Osteocyte (in vitro differentiated cells): ENCODE results near the gene CEBPB. TPM values are rescaled to one million over a fixed set of nuclear protein-coding genes. Genes with fewer than 3 reads are reported as not detected.

Experiments
- DNase-seq: peaks from one replicate; pipeline ENCODE4 v3.0.0; 2021; ENCODE audit warnings: mixed read lengths; ENCODE audit not compliant: unreplicated experiment; ENCODE audit errors: extremely low spot score
- H3K27ac Mint-ChIP-seq: one replicate; pipeline ENCODE4 v1.8.0; 2021; ENCODE audit warnings: mild to moderate bottlenecking, mixed read lengths; ENCODE audit not compliant: unreplicated experiment
- H3K27me3 Mint-ChIP-seq: one replicate; pipeline ENCODE4 v1.8.0; 2021; ENCODE audit warnings: mixed read lengths; ENCODE audit not compliant: unreplicated experiment
- H3K36me3 Mint-ChIP-seq: one replicate; pipeline ENCODE4 v1.8.0; 2021; ENCODE audit warnings: mixed read lengths; ENCODE audit not compliant: unreplicated experiment
- H3K4me1 Mint-ChIP-seq: one replicate; pipeline ENCODE4 v1.8.0; 2021; ENCODE audit warnings: mixed read lengths; ENCODE audit not compliant: unreplicated experiment
- H3K4me3 Mint-ChIP-seq: one replicate; pipeline ENCODE4 v1.8.0; 2021; ENCODE audit warnings: mild to moderate bottlenecking, moderate library complexity, mixed read lengths; ENCODE audit not compliant: unreplicated experiment
- H3K9me3 Mint-ChIP-seq: one replicate; pipeline ENCODE4 v1.8.0; 2021; ENCODE audit warnings: mixed read lengths; ENCODE audit not compliant: unreplicated experiment
- CTCF ChIP-seq: fragments of 200-600 bp; sonication (generic); IDR thresholded peaks from 2 replicates; pipeline ENCODE4 v1.5.0; 2021; ENCODE audit warnings: antibody characterized with exemption, mild to moderate bottlenecking, moderate library complexity
- total RNA-seq: library from RNA; stranded (reverse); gene quantifications from 2 replicates; pipeline ENCODE4 v1.2.1, GENCODE V29; 2021

The CEBPB gene
- total RNA-seq, 1 donor from 2014 or later, result 59.1 TPM

DNA sequence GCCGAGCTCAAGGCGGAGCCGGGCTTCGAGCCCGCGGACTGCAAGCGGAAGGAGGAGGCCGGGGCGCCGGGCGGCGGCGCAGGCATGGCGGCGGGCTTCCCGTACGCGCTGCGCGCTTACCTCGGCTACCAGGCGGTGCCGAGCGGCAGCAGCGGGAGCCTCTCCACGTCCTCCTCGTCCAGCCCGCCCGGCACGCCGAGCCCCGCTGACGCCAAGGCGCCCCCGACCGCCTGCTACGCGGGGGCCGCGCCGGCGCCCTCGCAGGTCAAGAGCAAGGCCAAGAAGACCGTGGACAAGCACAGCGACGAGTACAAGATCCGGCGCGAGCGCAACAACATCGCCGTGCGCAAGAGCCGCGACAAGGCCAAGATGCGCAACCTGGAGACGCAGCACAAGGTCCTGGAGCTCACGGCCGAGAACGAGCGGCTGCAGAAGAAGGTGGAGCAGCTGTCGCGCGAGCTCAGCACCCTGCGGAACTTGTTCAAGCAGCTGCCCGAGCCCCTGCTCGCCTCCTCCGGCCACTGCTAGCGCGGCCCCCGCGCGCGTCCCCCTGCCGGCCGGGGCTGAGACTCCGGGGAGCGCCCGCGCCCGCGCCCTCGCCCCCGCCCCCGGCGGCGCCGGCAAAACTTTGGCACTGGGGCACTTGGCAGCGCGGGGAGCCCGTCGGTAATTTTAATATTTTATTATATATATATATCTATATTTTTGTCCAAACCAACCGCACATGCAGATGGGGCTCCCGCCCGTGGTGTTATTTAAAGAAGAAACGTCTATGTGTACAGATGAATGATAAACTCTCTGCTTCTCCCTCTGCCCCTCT is 1.1 kb downstream of the CEBPB start:
- Mint-ChIP-seq H3K36me3 (peaks cover 20% of the 10 kb centered on the region), H3K4me1 (peaks cover 31% of the 10 kb centered on the region), H3K9me3 (no peaks in the 10 kb centered on the region), H3K27me3 (no peaks in the 10 kb centered on the region), H3K27ac (peak overlapping the region; percentile 94), H3K4me3 (peak overlapping the region; percentile 90)
- peak; percentile 89 for DNase-seq
- peak; percentile 54 for TF ChIP-seq CTCF

DNA sequence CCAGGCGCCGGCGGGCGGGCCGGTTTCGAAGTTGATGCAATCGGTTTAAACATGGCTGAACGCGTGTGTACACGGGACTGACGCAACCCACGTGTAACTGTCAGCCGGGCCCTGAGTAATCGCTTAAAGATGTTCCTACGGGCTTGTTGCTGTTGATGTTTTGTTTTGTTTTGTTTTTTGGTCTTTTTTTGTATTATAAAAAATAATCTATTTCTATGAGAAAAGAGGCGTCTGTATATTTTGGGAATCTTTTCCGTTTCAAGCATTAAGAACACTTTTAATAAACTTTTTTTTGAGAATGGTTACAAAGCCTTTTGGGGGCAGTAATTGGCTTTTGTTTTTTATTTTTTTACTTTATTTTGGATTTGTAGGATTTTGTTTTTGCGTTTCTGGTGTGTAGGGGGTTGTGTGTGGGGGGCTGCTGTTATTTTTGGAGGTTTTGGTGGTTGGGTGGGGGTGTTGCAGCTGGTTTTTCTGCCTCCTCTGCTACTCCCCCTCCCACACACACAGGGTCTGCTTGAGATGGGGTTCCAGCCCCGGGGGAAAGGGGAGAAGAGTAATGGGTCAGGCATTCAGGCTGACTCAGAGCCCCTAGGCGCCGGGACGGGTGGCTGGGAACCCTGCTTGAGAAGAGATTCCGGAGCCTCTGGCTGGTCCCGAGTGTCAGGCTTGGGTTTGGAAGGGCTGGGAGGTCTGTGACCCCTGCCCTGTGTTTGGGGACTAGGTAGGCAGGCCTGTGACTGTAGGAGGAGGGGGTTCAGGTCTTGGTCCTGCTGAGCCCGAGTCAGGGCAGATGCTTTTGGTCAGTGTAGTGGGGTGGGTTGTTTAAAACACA is 2.0 kb downstream of the CEBPB start:
- Mint-ChIP-seq H3K4me1 (peaks cover 33% of the 10 kb centered on the region), H3K27me3 (no peaks in the 10 kb centered on the region), H3K4me3 (peak overlapping the region; percentile 90), H3K36me3 (peaks cover 20% of the 10 kb centered on the region), H3K9me3 (no peaks in the 10 kb centered on the region), H3K27ac (peak overlapping the region; percentile 94)
- peak; percentile 95 for DNase-seq
- TF ChIP-seq CTCF, result no peak

- no peaks in the 10 kb centered on the region for H3K27me3 Mint-ChIP-seq
- peaks cover 20% of the 10 kb centered on the region for H3K36me3 Mint-ChIP-seq
- H3K9me3 Mint-ChIP-seq, result no peaks in the 10 kb centered on the region
- peak overlapping the region; percentile 90 for H3K4me3 Mint-ChIP-seq
- no peak for TF ChIP-seq CTCF
- peaks cover 29% of the 10 kb centered on the region for H3K4me1 Mint-ChIP-seq
- peak overlapping the region; percentile 94 for H3K27ac Mint-ChIP-seq
- DNase-seq, result no peak
Observed at GRCh38 chr20:50193199-50193835, 2.7 kb downstream of the CEBPB start.

GRCh38 chr20:50193836-50194421 is 3.3 kb downstream of the CEBPB start:
- Mint-ChIP-seq H3K27me3 (no peaks in the 10 kb centered on the region), H3K27ac (peak overlapping the region; percentile 94), H3K9me3 (no peaks in the 10 kb centered on the region), H3K4me1 (peaks cover 29% of the 10 kb centered on the region), H3K4me3 (peak overlapping the region; percentile 90), H3K36me3 (peaks cover 20% of the 10 kb centered on the region)
- no peak for DNase-seq
- TF ChIP-seq CTCF, result no peak
